SK-N-MC (cell line): ENCODE measurements around the gene CYB5D1.

Experiments
- DNase-seq: peaks from one replicate; pipeline ENCODE4 v3.0.0-alpha.2; 2011; ENCODE audit warnings: low read depth, low spot score
- H3K27ac ChIP-seq: fragments of 200-600 bp; sonication (generic); 2 replicates; pipeline ENCODE4 v1.5.1; 2016; ENCODE audit warnings: mixed run types
- H3K36me3 ChIP-seq: fragments of 200-600 bp; sonication (generic); 2 replicates; pipeline ENCODE4 v1.6.1; 2017; ENCODE audit warnings: antibody characterized with exemption, low read length, mixed read lengths; ENCODE audit not compliant: insufficient read depth
- H3K4me3 ChIP-seq: fragments of 200-600 bp; sonication (generic); 2 replicates; pipeline ENCODE4 v1.5.1; 2016
- H3K9ac ChIP-seq: fragments of 200-600 bp; sonication (generic); 2 replicates; pipeline ENCODE4 v1.8.0; 2017; ENCODE audit warnings: mixed run types, mixed read lengths; ENCODE audit not compliant: insufficient read length
- H3K9me3 ChIP-seq: fragments of 200-600 bp; sonication (generic); 2 replicates; pipeline ENCODE4 v1.6.1; 2017; ENCODE audit warnings: low read depth, mild to moderate bottlenecking, antibody characterized with exemption, low read length, moderate library complexity, mixed read lengths
- EZH2 ChIP-seq: fragments of 200-600 bp; sonication (generic); IDR thresholded peaks from one replicate; pipeline ENCODE4 v1.6.1; 2017; ENCODE audit warnings: antibody characterized with exemption
- FOXP2 ChIP-seq: optimal IDR thresholded peaks from 2 replicates; pipeline ENCODE3; 2011; ENCODE audit warnings: mild to moderate bottlenecking, moderate library complexity; ENCODE audit not compliant: insufficient read depth; ENCODE audit errors: extremely low read length, control extremely low read depth
- POLR2AphosphoS5 ChIP-seq: IDR thresholded peaks from 2 replicates; pipeline ENCODE4 v1.6.1; 2012; ENCODE audit warnings: mild to moderate bottlenecking, low read depth, low read length, borderline replicate concordance

The CYB5D1 gene

GRCh38 chr17:7818746-7819645, 38.8 kb upstream of the CYB5D1 start:
- TF ChIP-seq EZH2 (no peak), POLR2AphosphoS5 (no peak), FOXP2 (no peak)
- Histone ChIP-seq H3K4me3 (no peak overlapping the region), H3K9me3 (no peaks in the 10 kb centered on the region), H3K9ac (no peak overlapping the region), H3K27ac (no peak overlapping the region), H3K36me3 (no peaks in the 10 kb centered on the region)
- no peak for DNase-seq

DNA sequence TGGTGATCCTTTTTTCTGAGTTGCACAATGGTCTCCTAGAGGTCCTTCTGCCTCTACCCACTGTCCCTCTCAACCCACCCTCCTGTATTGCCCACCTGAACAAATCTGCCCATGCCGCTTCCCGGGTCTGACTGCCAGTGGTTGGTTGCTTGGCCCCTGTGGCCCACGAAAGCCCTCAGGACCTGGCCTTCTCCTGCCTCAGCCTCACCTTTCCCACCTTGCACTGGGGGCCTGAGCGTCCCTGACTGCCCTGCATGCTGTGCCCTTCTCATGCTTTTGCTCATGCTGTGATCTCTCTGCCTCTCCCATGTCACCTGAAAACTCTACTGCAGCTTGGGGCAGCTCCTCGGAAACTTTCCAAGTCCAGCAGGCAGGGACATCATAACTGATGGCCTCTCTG, 37.6 kb upstream of the CYB5D1 start:
- H3K27ac ChIP-seq: no peak overlapping the region
- no peak for DNase-seq
- no peaks in the 10 kb centered on the region for H3K36me3 ChIP-seq
- H3K9me3 ChIP-seq: no peaks in the 10 kb centered on the region
- H3K4me3 ChIP-seq: no peak overlapping the region
- TF ChIP-seq POLR2AphosphoS5 (no peak), FOXP2 (no peak), EZH2 (no peak)
- no peak overlapping the region for H3K9ac ChIP-seq

DNA sequence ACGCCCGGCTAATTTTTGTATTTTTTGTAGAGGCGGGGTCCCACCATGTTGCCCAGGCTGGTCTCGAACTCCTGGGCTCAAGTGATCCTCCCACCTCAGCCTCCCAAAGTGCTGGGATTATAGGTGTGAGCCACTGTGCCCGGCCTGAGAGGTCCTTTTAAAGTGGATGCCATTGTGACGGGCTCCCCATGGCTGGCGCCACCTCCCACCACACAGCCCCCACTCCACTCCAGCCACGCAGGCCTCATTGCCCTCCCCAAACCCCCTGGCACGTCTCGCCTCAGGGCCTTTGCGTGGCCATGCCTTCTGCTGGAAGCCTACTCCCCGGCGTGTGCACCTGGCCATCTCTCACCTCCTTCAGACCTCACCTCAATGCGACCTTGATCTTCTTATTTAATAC, 35.7 kb upstream of the CYB5D1 start:
- Histone ChIP-seq H3K27ac (no peak overlapping the region), H3K9me3 (no peaks in the 10 kb centered on the region), H3K4me3 (no peak overlapping the region), H3K9ac (no peak overlapping the region), H3K36me3 (no peaks in the 10 kb centered on the region)
- no peak for DNase-seq
- TF ChIP-seq EZH2 (no peak), FOXP2 (no peak), POLR2AphosphoS5 (no peak)

- Histone ChIP-seq H3K4me3 (no peak overlapping the region), H3K27ac (no peak overlapping the region), H3K36me3 (no peaks in the 10 kb centered on the region), H3K9me3 (no peaks in the 10 kb centered on the region), H3K9ac (no peak overlapping the region)
- TF ChIP-seq POLR2AphosphoS5 (no peak), EZH2 (no peak), FOXP2 (no peak)
- no peak for DNase-seq
Observed at GRCh38 chr17:7823581-7824001, 34.2 kb upstream of the CYB5D1 start.

DNA sequence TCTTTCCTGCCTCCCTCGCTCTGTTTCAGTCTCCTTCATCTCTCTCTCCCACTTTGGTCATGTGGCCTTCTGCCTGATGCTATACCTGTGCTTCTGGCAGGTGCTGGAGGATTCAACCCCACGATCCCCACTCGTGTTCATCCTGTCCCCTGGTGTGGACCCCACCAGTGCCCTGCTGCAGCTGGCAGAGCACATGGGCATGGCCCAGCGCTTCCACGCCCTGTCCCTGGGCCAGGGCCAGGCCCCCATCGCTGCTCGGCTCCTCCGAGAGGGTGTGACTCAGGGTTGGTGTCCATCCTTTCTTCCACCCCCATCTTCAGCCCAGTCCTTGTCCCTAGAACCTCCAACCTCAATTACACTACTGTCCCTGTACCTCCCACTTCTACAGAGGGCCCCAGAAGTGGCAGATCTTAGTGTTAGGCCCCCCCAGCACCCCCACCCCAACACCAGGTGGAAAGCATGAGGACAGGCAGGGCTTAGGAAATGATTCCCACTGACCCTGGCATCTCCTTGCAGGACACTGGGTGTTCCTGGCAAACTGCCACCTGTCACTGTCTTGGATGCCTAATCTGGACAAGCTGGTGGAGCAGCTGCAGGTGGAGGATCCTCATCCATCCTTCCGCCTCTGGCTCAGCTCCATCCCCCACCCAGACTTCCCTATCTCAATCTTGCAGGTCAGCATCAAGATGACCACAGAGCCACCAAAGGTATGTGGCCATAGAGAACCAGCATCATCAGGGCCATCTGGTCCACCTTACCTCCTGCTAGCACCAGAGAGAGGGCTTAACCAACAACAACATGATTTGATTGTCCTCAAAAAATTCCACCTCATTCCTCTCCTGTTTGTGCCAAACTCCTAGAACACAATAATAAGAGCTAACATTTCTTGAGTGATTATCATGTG, 33.5 kb upstream of the CYB5D1 start:
- H3K27ac ChIP-seq: no peak overlapping the region
- H3K4me3 ChIP-seq: no peak overlapping the region
- H3K9ac ChIP-seq: no peak overlapping the region
- no peak for TF ChIP-seq FOXP2
- TF ChIP-seq POLR2AphosphoS5: no peak
- no peak for TF ChIP-seq EZH2
- H3K36me3 ChIP-seq: no peaks in the 10 kb centered on the region
- no peaks in the 10 kb centered on the region for H3K9me3 ChIP-seq
- DNase-seq: no peak

GRCh38 chr17:7825206-7825990, 32.4 kb upstream of the CYB5D1 start:
- peak overlapping the region; percentile 22 for H3K9ac ChIP-seq
- DNase-seq: no peak
- TF ChIP-seq POLR2AphosphoS5: no peak
- no peak for TF ChIP-seq EZH2
- TF ChIP-seq FOXP2: no peak
- no peaks in the 10 kb centered on the region for H3K36me3 ChIP-seq
- H3K27ac ChIP-seq: no peak overlapping the region
- H3K4me3 ChIP-seq: no peak overlapping the region
- H3K9me3 ChIP-seq: no peaks in the 10 kb centered on the region

DNA sequence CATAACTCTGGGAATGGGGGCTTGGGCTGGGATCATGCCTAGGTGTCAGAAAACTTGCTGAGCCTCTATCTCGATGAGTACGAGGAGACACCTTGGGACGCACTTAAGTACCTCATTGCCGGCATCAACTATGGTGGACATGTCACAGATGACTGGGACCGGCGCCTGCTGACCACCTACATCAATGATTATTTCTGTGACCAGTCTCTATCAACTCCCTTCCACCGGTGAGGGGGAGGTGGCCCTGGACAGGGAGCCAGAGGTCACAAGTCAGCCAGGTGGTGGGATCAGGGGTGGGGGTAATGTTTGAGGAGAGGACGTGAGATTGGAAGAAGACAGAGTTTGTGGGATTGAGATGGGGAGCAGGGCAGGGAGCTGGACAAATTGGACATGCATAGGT, 27.2 kb upstream of the CYB5D1 start:
- no peak for DNase-seq
- H3K27ac ChIP-seq: no peak overlapping the region
- H3K4me3 ChIP-seq: no peak overlapping the region
- no peak for TF ChIP-seq EZH2
- TF ChIP-seq POLR2AphosphoS5: no peak
- H3K9ac ChIP-seq: no peak overlapping the region
- H3K9me3 ChIP-seq: no peaks in the 10 kb centered on the region
- no peaks in the 10 kb centered on the region for H3K36me3 ChIP-seq

- H3K36me3 ChIP-seq: no peaks in the 10 kb centered on the region
- no peak overlapping the region for H3K4me3 ChIP-seq
- no peak for DNase-seq
- H3K9me3 ChIP-seq: no peaks in the 10 kb centered on the region
- TF ChIP-seq FOXP2: no peak
- no peak for TF ChIP-seq POLR2AphosphoS5
- TF ChIP-seq EZH2: no peak
- H3K27ac ChIP-seq: no peak overlapping the region
- H3K9ac ChIP-seq: no peak overlapping the region
Observed at GRCh38 chr17:7831233-7831632, 26.6 kb upstream of the CYB5D1 start.
